ENCODE results near the gene HLA-G.

Gene HLA-G

DNA sequence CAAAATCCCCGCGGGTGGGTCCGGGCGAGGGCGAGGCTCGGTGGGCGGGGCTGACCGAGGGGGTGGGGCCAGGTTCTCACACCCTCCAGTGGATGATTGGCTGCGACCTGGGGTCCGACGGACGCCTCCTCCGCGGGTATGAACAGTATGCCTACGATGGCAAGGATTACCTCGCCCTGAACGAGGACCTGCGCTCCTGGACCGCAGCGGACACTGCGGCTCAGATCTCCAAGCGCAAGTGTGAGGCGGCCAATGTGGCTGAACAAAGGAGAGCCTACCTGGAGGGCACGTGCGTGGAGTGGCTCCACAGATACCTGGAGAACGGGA is 809 bp downstream of the HLA-G start:
- no peaks in the 10 kb centered on the region for H3K79me2 ChIP-seq (ENCODE audit: insufficient read depth, low read length)
- H3K27me3 ChIP-seq (ENCODE audit: insufficient read depth, low read length, poor library complexity, severe bottlenecking) = no peaks in the 10 kb centered on the region
- H3K9ac ChIP-seq (ENCODE audit: low read depth, low read length, poor library complexity, severe bottlenecking) = no peak overlapping the region
- no peaks in the 10 kb centered on the region for H4K20me1 ChIP-seq (ENCODE audit: insufficient read depth, low read length, poor library complexity, severe bottlenecking)
- H3K9me2 ChIP-seq (replicated peaks; ENCODE audit: low read depth, low read length) = no peaks in the 10 kb centered on the region
- no peak overlapping the region for H2AFZ ChIP-seq (ENCODE audit: low read length)
- H3K4me1 ChIP-seq (ENCODE audit: insufficient read depth, low read length, poor library complexity, severe bottlenecking) = no peaks in the 10 kb centered on the region
- TF ChIP-seq EZH2phosphoT487 (IDR thresholded peaks at IDR 0.05; ENCODE audit: borderline replicate concordance) = no peak
- TF ChIP-seq, protein P1, sequence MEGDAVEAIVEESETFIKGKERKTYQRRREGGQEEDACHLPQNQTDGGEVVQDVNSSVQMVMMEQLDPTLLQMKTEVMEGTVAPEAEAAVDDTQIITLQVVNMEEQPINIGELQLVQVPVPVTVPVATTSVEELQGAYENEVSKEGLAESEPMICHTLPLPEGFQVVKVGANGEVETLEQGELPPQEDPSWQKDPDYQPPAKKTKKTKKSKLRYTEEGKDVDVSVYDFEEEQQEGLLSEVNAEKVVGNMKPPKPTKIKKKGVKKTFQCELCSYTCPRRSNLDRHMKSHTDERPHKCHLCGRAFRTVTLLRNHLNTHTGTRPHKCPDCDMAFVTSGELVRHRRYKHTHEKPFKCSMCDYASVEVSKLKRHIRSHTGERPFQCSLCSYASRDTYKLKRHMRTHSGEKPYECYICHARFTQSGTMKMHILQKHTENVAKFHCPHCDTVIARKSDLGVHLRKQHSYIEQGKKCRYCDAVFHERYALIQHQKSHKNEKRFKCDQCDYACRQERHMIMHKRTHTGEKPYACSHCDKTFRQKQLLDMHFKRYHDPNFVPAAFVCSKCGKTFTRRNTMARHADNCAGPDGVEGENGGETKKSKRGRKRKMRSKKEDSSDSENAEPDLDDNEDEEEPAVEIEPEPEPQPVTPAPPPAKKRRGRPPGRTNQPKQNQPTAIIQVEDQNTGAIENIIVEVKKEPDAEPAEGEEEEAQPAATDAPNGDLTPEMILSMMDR (conservative IDR thresholded peaks at IDR 0.05; ENCODE audit: low read length) = no peak
- no peaks in the 10 kb centered on the region for H3F3A ChIP-seq (ENCODE audit: low read depth)
- no peaks in the 10 kb centered on the region for H3K36me3 ChIP-seq (ENCODE audit: insufficient read depth, low read length)
- H3K9me3 ChIP-seq (ENCODE audit: insufficient read depth, low read depth, low read length) = no peaks in the 10 kb centered on the region
- H3K4me3 ChIP-seq (ENCODE audit: low read length, poor library complexity, severe bottlenecking) = no peak overlapping the region
- H3K4me2 ChIP-seq (ENCODE audit: low read depth, low read length, poor library complexity, severe bottlenecking) = no peak overlapping the region

DNA sequence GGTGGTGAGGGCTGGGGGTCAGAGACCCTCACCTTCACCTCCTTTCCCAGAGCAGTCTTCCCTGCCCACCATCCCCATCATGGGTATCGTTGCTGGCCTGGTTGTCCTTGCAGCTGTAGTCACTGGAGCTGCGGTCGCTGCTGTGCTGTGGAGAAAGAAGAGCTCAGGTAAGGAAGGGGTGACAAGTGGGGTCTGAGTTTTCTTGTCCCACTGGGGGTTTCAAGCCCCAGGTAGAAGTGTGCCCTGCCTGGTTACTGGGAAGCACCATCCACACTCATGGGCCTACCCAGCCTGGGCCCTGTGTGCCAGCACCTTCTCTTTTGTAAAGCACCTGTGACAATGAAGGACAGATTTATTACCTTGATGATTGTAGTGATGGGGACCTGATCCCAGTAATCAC is 2.1 kb downstream of the HLA-G start:
- TF ChIP-seq EZH2phosphoT487 (IDR thresholded peaks at IDR 0.05; ENCODE audit: borderline replicate concordance) = no peak
- TF ChIP-seq, protein P1 (conservative IDR thresholded peaks at IDR 0.05; ENCODE audit: low read length) = no peak
- H3K4me2 ChIP-seq (ENCODE audit: low read depth, low read length, poor library complexity, severe bottlenecking) = no peak overlapping the region
- H3F3A ChIP-seq (ENCODE audit: low read depth) = no peaks in the 10 kb centered on the region
- H4K20me1 ChIP-seq (ENCODE audit: insufficient read depth, low read length, poor library complexity, severe bottlenecking) = no peaks in the 10 kb centered on the region
- H3K9me2 ChIP-seq (replicated peaks; ENCODE audit: low read depth, low read length) = no peaks in the 10 kb centered on the region
- no peak overlapping the region for H3K4me3 ChIP-seq (ENCODE audit: low read length, poor library complexity, severe bottlenecking)
- H3K9me3 ChIP-seq (ENCODE audit: insufficient read depth, low read depth, low read length) = no peaks in the 10 kb centered on the region
- no peaks in the 10 kb centered on the region for H3K36me3 ChIP-seq (ENCODE audit: insufficient read depth, low read length)
- H3K27me3 ChIP-seq (ENCODE audit: insufficient read depth, low read length, poor library complexity, severe bottlenecking) = no peaks in the 10 kb centered on the region
- H3K79me2 ChIP-seq (ENCODE audit: insufficient read depth, low read length) = no peaks in the 10 kb centered on the region
- no peaks in the 10 kb centered on the region for H3K4me1 ChIP-seq (ENCODE audit: insufficient read depth, low read length, poor library complexity, severe bottlenecking)
- no peak overlapping the region for H2AFZ ChIP-seq (ENCODE audit: low read length)
- no peak overlapping the region for H3K9ac ChIP-seq (ENCODE audit: low read depth, low read length, poor library complexity, severe bottlenecking)

DNA sequence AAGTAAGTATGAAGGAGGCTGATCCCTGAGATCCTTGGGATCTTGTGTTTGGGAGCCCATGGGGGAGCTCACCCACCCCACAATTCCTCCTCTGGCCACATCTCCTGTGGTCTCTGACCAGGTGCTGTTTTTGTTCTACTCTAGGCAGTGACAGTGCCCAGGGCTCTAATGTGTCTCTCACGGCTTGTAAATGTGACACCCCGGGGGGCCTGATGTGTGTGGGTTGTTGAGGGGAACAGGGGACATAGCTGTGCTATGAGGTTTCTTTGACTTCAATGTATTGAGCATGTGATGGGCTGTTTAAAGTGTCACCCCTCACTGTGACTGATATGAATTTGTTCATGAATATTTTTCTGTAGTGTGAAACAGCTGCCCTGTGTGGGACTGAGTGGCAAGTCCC is 2.8 kb downstream of the HLA-G start:
- H2AFZ ChIP-seq (ENCODE audit: low read length) = no peak overlapping the region
- no peak overlapping the region for H3K4me2 ChIP-seq (ENCODE audit: low read depth, low read length, poor library complexity, severe bottlenecking)
- no peak for TF ChIP-seq EZH2phosphoT487 (IDR thresholded peaks at IDR 0.05; ENCODE audit: borderline replicate concordance)
- TF ChIP-seq, protein P1 (conservative IDR thresholded peaks at IDR 0.05; ENCODE audit: low read length) = no peak
- no peaks in the 10 kb centered on the region for H3K4me1 ChIP-seq (ENCODE audit: insufficient read depth, low read length, poor library complexity, severe bottlenecking)
- no peaks in the 10 kb centered on the region for H3K27me3 ChIP-seq (ENCODE audit: insufficient read depth, low read length, poor library complexity, severe bottlenecking)
- no peaks in the 10 kb centered on the region for H3K79me2 ChIP-seq (ENCODE audit: insufficient read depth, low read length)
- no peak overlapping the region for H3K9ac ChIP-seq (ENCODE audit: low read depth, low read length, poor library complexity, severe bottlenecking)
- H4K20me1 ChIP-seq (ENCODE audit: insufficient read depth, low read length, poor library complexity, severe bottlenecking) = no peaks in the 10 kb centered on the region
- H3K4me3 ChIP-seq (ENCODE audit: low read length, poor library complexity, severe bottlenecking) = no peak overlapping the region
- no peaks in the 10 kb centered on the region for H3K36me3 ChIP-seq (ENCODE audit: insufficient read depth, low read length)
- no peaks in the 10 kb centered on the region for H3K9me3 ChIP-seq (ENCODE audit: insufficient read depth, low read depth, low read length)
- H3F3A ChIP-seq (ENCODE audit: low read depth) = no peaks in the 10 kb centered on the region
- no peaks in the 10 kb centered on the region for H3K9me2 ChIP-seq (replicated peaks; ENCODE audit: low read depth, low read length)

Measured in Loucy (cell line).